Measurements from ENCODE around the gene NEU2. TPM values are rescaled to one million over a fixed set of nuclear protein-coding genes. Genes with fewer than 3 reads are reported as not detected.

Gene NEU2
- total RNA-seq, 3 donors from 2014 or later: not detected

GRCh38 chr2:233080836-233081229, 48.4 kb downstream of the NEU2 start:
- H3K4me1 ChIP-seq (ENCODE audit: low read depth): peaks cover 13% of the 10 kb centered on the region

DNA sequence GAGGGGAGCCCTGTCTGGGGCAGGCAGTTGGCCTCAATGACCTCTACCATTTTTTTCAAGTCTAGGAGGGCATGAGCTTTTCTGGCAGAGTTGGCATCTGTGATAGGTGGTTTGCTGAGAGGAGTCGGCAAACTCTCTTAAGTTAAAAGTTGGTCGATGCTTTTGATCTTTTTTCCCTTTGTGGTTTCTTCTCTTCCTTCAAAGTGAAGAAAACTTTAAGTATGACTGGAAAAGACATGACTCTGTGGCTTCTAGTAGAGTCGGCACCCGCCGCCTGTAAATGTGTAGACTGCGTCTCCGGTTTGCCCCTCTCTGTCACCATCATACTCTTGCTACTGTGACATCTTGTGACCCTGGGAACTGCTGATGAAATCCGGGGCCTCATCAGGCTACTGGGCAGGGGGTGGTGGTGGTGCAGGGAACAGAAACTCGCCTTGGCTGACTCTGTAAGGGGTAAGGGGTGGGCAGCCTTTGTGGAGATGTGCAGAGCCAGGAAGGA, 48.8 kb downstream of the NEU2 start:
- intact Hi-C loops (cut with DNase I, micrococcal nuclease): no loop called here
- peaks cover 13% of the 10 kb centered on the region for H3K4me1 ChIP-seq (ENCODE audit: low read depth)
- peak; percentile 11 for ATAC-seq
- H3K9me3 ChIP-seq: no peaks in the 10 kb centered on the region
- no peak overlapping the region for H3K4me3 ChIP-seq
- TF ChIP-seq, protein P1, sequence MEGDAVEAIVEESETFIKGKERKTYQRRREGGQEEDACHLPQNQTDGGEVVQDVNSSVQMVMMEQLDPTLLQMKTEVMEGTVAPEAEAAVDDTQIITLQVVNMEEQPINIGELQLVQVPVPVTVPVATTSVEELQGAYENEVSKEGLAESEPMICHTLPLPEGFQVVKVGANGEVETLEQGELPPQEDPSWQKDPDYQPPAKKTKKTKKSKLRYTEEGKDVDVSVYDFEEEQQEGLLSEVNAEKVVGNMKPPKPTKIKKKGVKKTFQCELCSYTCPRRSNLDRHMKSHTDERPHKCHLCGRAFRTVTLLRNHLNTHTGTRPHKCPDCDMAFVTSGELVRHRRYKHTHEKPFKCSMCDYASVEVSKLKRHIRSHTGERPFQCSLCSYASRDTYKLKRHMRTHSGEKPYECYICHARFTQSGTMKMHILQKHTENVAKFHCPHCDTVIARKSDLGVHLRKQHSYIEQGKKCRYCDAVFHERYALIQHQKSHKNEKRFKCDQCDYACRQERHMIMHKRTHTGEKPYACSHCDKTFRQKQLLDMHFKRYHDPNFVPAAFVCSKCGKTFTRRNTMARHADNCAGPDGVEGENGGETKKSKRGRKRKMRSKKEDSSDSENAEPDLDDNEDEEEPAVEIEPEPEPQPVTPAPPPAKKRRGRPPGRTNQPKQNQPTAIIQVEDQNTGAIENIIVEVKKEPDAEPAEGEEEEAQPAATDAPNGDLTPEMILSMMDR (IDR thresholded peaks at IDR 0.05): no peak
- H3K36me3 ChIP-seq (ENCODE audit: low read depth): no peaks in the 10 kb centered on the region
- no peak for DNase-seq

More at GRCh38 chr2:233080836-233081229, 48.4 kb downstream of the NEU2 start:
- TF ChIP-seq, protein P1 (IDR thresholded peaks at IDR 0.05): no peak
- H3K4me3 ChIP-seq: no peak overlapping the region
- ATAC-seq: no peak
- DNase-seq: no peak
- H3K9me3 ChIP-seq: no peaks in the 10 kb centered on the region
- no peaks in the 10 kb centered on the region for H3K36me3 ChIP-seq (ENCODE audit: low read depth)
- intact Hi-C loops (cut with DNase I, micrococcal nuclease): no loop called here

- DNase-seq (no peak), ATAC-seq (no peak)
- TF ChIP-seq, protein P1 (IDR thresholded peaks at IDR 0.05): no peak
- Histone ChIP-seq H3K4me3 (no peak overlapping the region), H3K4me1 (ENCODE audit: low read depth) (peaks cover 17% of the 10 kb centered on the region), H3K36me3 (ENCODE audit: low read depth) (no peaks in the 10 kb centered on the region), H3K9me3 (no peaks in the 10 kb centered on the region)
- intact Hi-C loops (cut with DNase I, micrococcal nuclease): no loop called here
Observed at GRCh38 chr2:233081731-233082221, 49.3 kb downstream of the NEU2 start.

DNA sequence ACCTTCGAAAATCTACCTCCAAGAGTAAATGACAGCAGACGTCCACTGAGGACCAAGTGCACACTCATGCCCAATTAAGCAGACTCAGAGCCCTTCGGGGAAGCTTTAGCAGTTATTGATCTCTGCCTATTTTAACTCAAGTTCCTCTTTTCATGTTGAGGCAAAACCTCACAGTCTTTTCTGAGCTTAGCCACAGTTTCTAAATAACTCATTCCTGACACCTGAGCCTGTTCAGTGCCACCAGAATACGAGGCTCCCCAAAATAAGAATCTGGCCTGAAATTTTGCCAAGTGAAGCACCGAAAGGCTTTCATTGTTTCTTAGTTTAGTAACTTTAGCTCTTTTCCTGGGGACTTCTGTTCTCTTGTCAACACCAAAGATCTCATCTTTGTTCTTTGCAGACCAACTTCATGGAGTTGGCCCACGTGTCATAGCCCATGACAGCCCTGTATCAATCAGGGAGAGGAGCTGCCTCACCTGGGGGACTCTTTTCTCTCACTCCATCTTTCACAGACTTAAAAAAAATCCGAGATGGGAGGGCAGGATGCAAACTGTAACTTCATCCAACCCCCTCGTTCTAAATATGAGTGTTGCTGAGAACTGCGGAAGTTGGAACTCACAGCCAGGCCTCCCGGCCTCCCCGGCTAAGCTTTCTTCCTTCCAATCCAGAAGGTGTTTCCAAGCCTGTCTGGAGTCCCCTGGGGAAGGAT, 49.9 kb downstream of the NEU2 start:
- DNase-seq (no peak), ATAC-seq (no peak)
- Histone ChIP-seq H3K4me1 (ENCODE audit: low read depth) (peaks cover 21% of the 10 kb centered on the region), H3K4me3 (no peak overlapping the region), H3K36me3 (ENCODE audit: low read depth) (no peaks in the 10 kb centered on the region), H3K9me3 (no peaks in the 10 kb centered on the region)
- TF ChIP-seq, protein P1 (IDR thresholded peaks at IDR 0.05): no peak
- intact Hi-C loops (cut with DNase I, micrococcal nuclease): no loop called here

DNA sequence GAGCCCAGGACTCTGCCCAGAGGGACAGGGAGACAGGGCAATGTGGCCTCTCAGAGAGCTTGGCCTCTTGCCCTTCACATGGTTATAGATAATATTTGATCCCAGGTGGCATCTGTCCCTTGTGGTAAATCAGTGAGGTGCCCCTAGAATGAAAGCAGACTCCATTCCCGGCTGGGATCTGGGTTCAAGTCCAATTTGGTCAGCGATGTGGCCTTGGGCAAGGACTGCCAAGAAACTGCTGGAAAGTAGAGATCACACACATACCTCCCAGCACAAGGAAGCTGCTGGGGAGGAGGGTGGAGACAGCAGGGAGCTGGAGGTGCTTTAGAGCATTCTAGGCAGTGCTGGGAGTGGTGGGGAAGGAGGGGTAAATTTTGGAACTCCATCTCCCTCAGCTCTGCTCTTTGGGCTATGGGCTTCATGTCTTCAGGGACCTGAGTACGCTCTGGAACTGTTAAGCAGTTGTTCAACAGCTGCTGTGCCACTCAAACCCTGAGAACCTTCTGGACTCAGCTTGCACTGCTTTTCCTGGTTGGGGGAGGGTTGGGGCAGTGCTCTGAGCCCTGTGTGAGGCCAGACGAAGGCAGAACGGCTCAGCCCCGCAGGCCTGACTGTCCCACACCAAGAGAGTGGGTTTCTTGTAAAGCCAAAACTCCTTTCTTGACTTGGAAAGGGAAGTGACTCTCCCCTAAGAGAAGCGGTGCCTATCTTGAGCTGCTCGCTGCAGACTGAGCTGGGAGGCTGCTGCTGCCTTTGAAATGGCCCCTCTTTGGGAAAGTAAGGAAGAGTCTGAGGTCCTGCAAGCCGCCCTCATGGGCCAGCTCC, 50.7 kb downstream of the NEU2 start:
- no peaks in the 10 kb centered on the region for H3K36me3 ChIP-seq (ENCODE audit: low read depth)
- no peak overlapping the region for H3K4me3 ChIP-seq
- peaks cover 21% of the 10 kb centered on the region for H3K4me1 ChIP-seq (ENCODE audit: low read depth)
- TF ChIP-seq, protein P1 (IDR thresholded peaks at IDR 0.05): no peak
- intact Hi-C loops (cut with DNase I, micrococcal nuclease): no loop called here
- no peaks in the 10 kb centered on the region for H3K9me3 ChIP-seq
- ATAC-seq: peak; percentile 4
- no peak for DNase-seq

All from mucosa of descending colon (tissue), 3 donors.